HG03045 (cell line): ENCODE data around the gene ZBTB18.
"Not testable (repeated sequence)": the region's sequence is repeated elsewhere in the genome, so short reads cannot be mapped to it uniquely, and the experiment has no call there.

Source experiments
- ATAC-seq: cut with Tn5 transposase; IDR thresholded peaks from one replicate; pipeline ENCODE4 v1.9.1; 2021; ENCODE audit warnings: mild to moderate bottlenecking, moderate library complexity; ENCODE audit not compliant: unreplicated experiment

The ZBTB18 gene

GRCh38 chr1:244041466-244042120 is 9.5 kb upstream of the ZBTB18 start:
- no peak for ATAC-seq

DNA sequence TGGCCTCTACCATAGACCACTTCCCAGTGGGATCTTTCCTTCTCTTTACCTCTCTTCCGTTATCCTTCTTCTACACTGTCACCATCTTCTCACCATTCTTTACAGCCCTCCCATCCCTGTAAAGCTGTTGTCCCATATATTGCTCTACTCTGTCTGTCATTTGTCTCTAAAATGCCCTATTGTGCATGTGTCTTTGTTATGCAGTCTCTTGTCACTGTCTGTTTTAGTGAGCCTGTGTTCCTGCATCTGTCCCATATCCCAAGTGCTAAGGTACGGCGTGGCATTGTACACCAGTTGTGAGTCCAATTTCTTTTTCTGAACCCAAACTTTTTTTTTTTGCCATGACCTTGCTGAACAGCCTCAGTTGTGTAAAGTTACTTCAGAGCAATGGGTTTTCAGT is 8.8 kb upstream of the ZBTB18 start:
- ATAC-seq, result no peak

DNA sequence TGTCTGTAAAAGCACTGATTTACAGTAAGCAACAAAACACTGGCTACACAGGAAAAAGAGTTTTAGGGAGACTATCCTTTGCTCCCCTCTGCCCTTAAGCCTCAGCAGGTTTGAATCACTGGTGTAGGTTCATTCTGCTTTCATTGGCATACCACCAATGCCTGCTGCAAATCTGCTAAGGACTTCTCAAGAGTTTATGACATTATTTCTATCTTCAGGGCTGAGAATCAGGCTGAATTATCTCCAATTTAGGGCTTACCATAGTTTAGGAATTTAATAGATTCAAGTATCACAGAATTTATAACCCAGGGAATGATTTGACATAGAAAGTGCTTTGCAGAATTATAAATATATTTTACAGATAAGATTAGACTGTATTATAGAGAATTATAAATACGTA is 6.7 kb upstream of the ZBTB18 start:
- ATAC-seq, result no peak

DNA sequence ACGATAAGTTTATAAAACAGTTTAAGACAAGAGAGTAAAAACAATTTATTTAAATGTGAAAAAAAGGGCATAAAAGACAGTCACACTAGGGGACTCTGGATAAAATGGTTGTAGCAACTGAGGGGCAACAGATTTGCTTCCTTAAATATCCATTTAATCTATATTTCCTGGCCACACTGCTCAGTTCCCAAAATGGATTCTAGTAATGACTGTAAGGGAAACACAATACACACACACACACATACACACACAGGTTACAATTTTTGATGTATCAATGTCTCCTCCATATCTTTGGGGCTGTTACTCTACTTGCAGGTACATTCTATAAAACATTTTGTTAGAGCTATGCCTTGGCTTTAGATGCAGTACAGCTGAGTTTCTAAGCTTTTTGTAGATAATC is 4.8 kb upstream of the ZBTB18 start:
- not testable (repeated sequence) for ATAC-seq

DNA sequence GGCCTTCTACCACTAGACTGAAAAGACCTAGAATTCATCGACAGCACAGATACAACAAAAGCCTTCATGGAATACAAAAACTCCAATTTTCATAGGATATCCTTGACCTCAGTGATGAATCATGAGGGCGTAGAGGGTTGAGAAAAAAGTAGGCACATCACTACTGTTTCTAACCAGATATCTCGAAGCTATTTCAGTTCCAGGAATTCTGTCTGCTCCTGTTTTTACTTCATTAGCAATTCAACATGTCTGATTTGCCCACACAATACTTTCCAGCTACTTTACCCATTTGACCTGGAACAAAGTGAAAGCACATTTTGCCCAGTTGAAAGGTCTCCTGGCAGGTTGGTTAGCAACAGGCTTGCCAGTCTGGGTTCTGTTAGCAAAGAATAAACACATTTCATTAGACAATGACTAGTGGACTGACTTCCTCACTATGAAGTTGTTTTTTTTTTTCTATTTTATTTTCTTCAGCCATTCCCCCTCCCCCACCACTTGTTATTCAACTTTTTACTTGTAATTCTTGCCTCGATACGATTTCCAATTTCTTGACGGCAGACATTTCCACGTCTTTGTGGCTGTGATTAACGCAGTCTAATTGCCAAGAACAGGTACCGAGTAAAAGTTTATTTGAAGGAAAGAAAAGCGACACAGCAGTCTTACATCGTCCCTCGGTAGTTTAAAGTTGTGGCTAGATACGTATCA is 4.0 kb upstream of the ZBTB18 start:
- ATAC-seq, result no peak

DNA sequence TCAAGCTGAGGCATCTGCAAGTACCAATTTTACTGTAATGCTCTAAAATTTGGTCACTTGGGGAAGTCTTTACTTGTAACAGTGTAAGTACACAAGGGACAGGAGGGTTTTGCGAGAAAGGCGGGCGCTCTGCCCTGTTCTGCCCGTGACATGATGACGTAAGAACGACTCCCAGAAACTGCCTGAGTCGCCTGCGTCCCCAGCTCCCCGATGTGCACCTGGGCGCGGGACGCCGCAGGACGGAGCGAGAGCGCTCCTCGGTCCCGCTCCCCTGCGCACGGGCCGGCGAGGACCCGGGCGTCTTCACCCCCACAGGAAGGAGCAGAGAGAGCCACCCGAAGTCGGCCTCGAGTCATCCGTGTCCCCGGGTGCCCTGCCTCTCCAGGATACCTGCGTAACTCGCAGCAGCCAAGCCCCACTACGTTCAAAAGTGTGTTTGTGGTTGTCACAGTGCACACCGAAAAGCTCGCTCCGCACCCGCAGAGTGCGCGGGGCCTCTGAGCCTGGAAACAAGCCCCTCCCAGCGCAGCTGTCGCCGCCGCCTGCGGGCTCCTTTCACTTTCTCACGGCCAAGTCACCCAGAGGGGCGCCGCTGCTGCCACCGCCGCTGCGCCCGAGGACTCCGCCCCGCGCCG is 3.3 kb upstream of the ZBTB18 start:
- peak; percentile 77 for ATAC-seq

DNA sequence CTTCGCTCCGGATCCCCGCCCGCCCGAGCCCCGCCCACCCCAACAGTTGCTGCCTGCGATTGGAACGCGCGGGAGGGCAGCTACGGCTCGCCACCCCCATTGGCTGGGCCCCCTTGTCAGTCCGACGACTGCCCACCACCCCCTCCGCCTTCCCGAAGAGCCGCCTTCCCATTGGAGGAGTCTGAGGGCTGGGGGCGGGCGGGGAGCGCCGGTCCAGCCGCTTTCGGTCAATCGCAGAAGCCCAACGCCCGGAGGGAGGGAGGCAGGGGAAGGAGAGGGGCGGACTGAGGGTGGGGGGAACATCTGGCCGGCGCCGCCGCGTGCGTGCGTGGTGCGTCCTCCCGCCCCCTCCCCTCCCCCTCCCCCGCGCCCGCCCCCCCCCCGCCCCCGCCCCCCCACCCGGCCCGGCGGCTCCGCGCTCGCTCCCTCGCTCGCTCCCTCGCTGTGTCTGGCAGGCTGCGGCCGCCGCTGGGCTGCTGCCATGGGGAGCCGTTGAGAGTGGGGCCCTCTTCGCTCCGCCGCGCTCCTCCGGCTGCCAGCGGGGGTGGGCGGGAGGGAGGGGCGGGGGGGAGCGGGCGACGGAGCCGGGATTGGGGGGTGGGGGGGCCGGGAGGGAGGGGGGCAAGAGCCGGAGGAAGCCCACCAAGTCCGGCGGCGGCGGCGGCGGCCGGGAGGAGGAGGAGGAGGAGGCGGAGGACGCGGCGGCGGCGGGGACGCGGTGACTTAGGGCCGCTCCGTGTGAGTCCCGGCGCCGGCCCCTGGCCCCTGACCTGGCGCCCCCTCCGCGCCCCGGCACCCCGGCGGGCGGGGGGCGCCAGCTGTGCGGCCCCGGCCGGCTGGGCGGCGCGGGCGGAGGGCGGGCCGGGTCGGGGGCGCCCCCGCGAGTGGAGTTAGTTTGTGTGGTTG is 2.6 kb upstream of the ZBTB18 start:
- ATAC-seq, result peak; percentile 81

DNA sequence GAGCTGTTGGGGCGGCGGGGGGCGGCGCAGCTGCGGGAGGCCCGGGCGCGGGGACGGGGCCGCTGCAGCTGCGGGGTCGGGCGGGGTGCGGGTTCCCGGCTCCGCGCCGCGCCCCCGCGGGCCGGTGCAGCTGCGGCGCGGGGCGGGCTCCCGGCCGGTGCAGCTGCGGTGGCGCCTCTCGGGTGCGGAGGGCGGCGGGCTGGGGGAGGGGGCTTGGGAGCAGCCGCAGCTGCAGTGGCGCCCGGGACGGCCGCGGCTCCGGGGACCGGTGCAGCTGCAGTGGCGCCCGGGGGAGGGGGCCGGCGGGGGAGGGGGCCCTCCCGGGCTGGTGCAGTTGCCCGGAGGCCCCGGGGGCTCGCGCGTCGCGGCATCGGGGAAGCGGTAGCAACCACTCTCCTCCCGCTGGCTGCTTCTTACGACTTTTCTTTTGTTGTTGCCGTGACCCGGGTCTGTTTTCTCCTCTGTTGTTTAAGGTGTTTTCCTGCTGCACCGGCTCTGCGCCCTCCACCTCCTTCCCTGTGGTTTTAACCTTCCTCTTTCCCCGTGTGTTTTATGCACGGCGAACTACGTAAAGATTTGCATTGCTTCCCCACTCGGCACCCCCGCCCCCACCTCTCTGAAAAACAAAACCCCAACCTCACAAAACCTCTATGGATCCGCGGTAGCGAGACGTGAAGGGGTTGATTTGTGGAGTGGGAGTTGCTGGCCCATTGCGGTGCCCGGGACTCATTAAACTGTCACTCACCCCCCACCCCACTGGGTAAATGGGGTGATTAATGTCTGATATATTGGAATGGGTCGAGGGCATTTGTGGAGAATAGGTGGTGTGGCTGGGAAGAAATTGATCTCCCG is 1.7 kb upstream of the ZBTB18 start:
- no peak for ATAC-seq

DNA sequence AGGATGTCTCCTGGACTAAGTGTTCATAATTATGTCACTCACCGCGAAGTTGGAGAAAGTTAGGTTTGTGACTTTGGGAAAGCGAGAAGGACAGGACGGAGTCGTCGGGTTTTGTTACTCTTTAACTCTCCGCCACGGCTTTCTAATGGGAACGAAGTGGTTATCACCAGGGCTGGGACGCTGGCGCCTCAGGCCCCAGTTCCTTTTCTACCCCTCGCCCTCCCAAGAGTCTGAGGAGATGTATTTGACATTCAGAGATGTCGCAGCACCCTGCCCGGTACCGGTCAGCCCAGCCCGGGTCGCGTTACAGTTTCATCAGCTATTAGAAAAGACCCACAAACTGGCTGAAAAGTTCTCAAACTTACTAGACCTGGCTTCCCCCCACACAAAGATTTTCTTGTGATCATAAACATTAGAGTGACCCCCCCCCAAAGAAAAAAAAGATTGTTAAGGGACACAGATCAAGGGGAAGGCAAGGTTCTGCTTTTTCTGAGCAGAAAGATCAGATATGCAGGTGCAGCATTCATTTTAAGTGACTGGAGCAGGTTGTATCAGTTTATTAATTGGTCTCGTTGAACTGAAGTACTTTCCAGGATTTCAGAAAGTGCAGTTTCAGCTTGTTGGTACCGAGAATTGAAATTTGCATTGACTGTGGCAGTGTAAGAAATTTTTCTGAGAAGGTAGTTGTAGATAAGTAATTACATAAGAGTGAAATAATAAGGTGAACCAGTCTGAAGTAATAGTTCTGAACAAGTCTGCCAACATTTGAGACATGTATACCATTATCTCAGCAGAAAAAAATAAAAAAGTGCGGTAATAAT is 859 bp upstream of the ZBTB18 start:
- ATAC-seq, result no peak

DNA sequence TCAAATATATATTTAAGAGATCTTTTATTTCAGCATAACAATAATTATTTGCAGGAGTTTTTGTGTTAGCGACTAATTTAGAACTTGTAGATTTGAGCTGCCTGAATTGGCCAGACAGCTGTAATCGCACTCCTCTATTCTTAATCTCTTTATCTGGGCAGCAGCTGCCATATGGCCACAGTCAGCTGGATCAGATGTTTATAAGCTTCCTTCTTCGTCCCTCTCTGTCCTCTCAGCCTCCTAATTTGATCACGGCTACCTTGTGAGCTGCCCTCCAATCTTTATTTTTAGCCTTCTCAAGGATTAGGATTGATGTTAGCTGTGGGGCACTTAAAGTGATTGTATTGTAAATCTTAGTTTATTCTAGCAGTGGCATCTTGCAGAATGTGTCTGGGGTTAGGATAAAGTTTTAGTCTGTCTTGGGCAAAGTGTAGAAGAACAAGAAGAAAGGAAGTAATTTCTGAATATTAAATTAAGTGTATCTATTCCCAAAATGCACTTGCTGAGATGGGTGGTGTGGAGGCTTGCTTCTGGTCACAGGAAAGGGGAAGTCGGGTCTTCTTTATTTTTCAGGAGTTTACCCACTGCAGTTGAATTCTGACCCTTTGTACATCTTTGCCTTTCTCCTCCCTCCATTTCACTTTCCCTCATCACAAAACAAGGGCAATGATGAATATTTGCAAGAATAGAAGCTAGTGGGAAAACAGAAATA is 1.1 kb downstream of the ZBTB18 start:
- ATAC-seq, result no peak

DNA sequence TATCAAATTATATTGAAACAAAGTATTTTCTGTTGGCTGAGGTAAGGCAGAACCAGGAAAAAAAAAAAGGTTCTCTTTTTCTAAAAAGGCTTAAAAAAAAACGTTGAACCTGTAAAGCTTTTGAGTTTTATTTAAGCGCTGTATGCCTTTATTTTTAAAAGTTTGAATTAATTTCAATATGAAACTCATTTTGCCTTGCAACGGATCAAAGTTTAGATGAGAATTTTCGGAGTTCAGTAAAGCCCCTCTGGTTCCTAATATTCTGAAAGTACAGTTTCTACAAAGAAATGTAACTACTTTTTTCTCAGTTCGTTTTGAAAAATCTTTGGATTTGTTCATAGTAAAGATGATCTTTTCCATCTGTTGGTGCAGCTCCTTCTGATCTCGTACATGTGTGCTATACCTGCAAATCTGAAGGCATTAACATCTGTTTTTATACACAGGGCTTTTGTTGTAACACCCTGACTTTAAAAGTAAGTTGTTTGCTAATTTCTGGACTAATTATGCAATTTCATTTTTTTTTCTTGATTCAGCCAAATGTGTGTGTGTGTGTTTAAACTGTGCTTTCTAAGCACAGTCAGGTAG is 1.7 kb downstream of the ZBTB18 start:
- no peak for ATAC-seq

GRCh38 chr1:244053831-244054230 is 2.7 kb downstream of the ZBTB18 start:
- ATAC-seq, result no peak

GRCh38 chr1:244054247-244054923 is 3.3 kb downstream of the ZBTB18 start:
- no peak for ATAC-seq

GRCh38 chr1:244054924-244055263 is 3.8 kb downstream of the ZBTB18 start:
- no peak for ATAC-seq

DNA sequence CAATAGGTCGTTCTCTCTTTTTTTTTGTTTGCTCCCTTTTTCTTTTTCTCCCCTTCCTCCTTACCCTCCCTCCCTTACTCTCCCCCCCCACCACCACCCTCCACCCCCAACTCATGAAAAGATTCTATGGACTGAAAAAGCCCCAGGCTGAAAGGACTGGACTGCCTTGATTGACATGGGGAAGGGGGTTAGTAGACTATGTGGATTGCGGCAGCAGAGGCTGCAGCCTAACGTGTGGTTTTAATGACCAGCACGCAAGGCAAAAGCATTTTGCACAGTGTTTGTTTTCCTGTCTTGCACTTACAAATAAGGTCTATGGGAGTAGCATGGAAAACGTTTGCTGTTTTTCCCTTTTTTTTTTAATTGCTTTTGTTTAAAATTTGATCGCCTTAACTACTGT is 5.5 kb downstream of the ZBTB18 start:
- ATAC-seq, result no peak

DNA sequence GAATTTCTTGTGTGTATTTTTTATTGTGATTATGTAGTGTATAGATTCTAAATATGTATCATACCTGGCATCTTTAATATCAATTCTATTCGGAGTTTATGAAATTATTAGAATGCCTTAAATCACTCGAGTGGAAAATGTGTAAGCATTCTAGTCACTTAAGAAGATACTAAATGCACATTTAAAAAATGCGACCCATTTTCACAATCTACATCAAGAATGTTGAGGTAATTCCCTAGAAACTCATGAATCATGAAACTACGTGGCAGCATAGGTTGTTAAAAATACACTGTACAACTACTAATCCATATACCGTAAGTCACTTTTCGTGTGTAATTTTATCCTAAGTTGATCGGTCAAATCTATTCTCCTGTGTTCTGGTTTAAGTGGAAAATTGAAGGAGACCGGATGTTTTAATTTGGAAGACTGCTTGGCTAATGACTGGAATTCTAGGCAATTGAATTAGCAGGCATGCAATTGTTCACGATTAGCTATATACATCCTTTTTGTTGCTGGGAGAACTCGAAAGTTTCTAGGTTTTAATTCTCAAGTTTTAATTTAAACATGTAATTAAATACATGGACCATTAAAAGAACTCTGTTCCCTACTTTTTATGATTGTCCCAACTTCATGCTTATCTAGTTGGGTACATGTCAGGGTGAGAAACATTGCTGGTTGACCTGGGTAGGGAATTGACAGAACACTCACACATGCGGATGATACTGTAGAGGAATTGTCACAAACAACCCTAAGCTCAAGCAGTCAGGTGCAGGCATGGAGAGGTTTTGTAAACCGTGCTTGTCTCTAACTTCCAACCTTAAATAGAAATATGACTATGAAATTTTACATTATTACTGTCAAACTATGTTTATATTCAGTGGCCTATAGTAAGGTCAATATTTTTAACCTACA is 6.6 kb downstream of the ZBTB18 start:
- no peak for ATAC-seq

- no peak for ATAC-seq
Measured at GRCh38 chr1:244060117-244060516, 9.0 kb downstream of the ZBTB18 start.
